HG03066 (cell line): Measurements from ENCODE around the gene CIAPIN1.
"Not testable (repeated sequence)": the region's sequence is repeated elsewhere in the genome, so short reads cannot be mapped to it uniquely, and the experiment has no call there.

Source experiments
- ATAC-seq: cut with Tn5 transposase; IDR thresholded peaks from one replicate; pipeline ENCODE4 v1.9.1; 2021; ENCODE audit warnings: low read depth; ENCODE audit not compliant: unreplicated experiment

Gene CIAPIN1

GRCh38 chr16:57444711-57445110, 2.5 kb downstream of the CIAPIN1 start:
- no peak for ATAC-seq

DNA sequence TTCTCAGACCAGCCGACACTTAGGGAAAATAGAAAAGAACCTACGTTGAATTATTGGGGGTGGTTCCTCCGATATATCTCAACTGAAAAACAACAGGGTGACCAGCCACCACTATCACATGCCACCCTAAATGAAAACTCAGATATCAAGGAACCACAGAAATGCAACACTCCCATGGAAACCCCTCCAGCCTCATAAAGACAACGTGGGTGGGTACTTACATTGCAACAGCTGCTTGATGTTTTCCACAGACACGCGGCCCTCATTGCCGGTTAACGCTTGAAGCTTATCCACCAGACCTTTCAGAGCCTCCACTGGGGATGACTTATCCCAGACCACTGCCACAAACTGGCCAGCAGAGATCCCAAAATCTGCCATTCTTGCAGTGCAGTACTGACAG, 6.6 kb downstream of the CIAPIN1 start:
- ATAC-seq, result not testable (repeated sequence)

GRCh38 chr16:57439947-57440346, 7.2 kb downstream of the CIAPIN1 start:
- ATAC-seq, result not testable (repeated sequence)

DNA sequence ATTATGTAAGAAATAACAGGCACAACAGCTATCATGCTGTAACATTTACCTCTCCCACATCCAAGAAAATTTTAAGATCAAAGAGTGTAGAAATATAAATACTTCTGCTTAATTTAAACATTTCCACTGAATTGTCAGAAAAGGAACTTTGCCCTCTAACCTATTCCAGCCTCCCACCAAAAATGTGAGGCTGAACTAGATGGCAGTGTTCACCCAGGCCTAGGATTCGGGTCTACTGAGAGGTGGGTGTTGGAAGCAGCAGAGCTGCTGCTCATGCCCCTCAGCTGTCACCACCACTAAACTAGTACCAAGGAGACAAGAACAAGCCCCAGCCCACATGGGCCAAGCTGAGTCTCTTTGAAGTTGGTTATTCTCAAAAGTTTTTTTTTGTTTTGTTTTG, 11.3 kb downstream of the CIAPIN1 start:
- no peak for ATAC-seq

GRCh38 chr16:57434003-57434402, 13.2 kb downstream of the CIAPIN1 start:
- no peak for ATAC-seq

GRCh38 chr16:57432989-57433388, 14.2 kb downstream of the CIAPIN1 start:
- no peak for ATAC-seq

DNA sequence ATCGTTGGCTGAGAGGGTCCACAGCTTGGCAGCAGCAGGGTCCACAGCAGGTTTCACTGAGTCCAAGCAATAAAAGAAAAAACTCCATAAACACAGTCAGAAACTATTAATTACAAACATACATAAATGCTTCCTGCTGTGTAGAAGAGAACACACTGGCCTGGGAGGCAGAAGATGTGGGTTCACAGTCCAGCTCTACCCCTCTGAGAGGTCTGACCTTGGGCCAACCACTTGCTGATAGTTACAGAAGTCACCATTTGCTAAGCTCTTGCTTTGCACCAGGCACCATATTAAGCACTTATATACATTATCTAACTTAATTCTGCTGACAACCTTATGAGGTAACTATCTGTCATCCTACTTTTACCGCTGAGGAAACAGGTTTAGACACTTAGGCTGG, 14.7 kb downstream of the CIAPIN1 start:
- no peak for ATAC-seq

GRCh38 chr16:57430955-57431354, 16.2 kb downstream of the CIAPIN1 start:
- no peak for ATAC-seq

DNA sequence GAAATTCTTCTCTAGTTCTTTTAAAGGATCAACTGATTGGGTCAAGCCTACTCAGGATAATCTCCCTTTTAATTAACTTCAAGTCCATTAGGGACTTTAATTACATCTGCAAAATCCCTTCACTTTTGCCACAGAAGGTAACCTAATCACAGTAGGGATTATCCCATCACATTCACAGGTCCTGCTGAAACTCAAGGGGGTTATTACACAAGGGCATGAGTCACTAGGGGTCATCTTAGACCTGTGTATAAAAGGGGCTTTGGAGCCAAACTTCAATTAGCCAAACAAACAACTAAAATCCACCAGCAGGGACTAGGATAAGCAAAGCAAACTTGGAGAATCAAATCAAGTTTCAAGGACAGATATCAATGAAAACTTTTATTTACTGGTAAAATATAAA, 19.4 kb downstream of the CIAPIN1 start:
- ATAC-seq, result no peak

GRCh38 chr16:57427307-57427706, 19.9 kb downstream of the CIAPIN1 start:
- ATAC-seq, result no peak

DNA sequence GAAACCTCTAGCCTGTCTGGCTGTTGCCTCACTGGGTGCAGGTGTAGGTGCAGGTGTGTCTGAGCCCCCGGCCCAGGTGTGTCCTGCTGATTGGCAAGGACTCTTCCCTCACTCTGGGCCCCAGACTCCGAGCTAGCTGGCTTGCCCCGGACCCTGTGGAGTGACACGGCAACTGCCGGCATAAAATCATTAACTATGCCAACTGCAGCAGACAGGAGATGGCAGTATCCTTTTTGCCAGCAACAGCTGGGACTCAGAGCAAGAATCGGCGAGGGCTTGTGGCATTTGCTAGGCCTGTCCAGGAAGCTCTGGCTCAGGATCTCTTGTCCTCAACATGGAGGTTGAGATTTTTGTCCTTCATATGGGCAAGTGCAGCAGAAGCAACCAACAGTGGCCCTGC, 20.8 kb downstream of the CIAPIN1 start:
- ATAC-seq, result no peak

DNA sequence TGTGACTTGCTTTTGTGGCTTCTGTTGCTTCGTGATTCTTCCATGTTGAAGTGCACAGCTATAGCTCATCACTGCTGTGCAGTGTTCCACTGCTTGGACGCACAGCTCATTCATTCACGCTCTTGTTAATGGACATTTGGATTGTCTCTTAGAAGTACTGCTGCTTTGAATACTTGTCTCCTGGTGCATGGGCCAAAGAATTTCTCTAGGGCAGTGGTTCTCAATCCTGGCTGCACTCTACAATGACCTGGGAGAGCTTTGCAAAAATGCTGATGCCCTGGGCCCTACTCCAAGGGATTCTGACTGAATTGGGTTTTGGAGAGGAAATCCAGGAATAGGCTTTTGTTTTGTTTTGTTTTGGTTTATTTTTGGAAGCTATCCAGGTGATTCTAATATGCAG, 22.6 kb downstream of the CIAPIN1 start:
- no peak for ATAC-seq

GRCh38 chr16:57423152-57423551, 24.0 kb downstream of the CIAPIN1 start:
- no peak for ATAC-seq

DNA sequence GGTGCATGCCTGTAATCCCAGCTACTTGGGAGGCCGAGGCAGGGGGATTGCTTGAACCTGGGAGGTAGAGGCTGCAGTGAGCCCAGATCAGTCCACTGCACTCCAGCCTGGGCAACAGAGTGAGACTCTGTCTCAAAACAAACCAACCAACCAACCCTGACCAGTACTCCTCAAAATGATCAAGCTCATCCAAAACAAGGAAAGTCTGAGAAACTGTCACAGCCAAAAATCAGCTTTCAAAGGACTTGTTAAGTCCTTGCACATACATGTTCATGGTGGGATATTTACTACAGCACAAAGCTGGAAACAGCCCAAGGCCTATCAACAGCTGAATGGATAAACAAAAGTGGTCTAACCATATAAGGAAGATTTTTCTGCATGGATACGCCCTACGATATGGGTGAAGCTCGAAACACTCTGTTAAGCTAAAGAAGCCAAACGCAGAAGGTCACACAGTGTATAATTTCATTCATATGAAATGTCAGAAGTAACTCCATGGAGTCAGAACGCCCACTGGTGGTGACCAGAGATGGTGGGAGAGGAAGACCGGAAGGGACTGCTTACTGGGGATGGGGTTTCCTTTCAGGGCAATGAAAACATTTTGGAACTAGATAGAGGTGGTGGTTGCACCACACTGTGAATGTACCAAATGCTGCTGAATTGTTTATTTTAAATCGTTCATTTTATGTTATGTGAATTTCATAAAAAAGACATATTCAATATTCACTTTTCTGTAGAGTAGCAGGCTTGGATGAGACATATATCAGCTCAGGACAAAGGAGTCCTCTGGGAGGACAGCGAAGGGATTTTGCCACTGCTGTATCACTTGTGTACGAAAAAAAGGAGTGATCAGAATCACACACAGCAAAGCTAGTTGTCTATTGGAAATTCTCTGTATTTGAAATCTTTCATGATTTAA, 24.9 kb downstream of the CIAPIN1 start:
- ATAC-seq, result no peak

DNA sequence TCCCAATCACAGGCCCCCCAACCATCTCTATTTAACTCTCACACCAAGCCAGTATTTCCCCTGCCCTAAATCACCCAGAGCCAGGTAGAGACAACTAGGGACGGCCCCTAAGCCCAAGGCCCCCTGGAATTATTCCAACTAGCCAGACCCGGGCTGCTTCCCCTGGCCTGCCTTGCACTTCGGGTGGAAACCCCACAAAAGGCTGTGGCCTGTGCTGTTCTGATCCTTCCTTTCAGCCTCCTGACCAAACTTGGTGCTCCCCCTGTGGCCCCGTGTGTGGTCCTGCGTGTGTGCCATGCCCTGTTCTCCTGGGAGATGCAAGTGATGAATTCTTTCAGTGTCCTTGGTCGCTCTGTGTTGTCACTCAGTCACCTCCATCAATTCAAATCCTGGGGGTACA, 27.7 kb downstream of the CIAPIN1 start:
- no peak for ATAC-seq

DNA sequence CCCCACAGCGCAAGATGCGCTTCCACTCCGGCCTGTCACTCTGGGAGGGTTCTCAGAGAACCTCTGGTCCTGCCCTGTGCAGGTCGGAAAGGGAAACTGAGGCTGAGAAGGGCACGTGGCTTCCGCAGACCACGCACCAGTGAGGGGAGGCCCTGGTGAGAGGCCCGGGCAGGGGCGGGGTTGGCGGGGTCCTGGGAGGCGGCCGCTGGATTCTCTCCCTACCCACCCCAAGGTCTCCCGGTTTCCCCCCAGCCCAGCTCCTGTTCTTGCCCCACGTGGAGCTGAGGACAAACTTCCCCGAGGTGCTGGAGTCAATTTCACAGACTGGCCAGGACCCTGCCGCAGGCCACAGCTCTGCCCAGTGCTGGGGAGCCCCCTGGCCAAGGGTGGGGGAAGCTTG, 31.1 kb downstream of the CIAPIN1 start:
- no peak for ATAC-seq

DNA sequence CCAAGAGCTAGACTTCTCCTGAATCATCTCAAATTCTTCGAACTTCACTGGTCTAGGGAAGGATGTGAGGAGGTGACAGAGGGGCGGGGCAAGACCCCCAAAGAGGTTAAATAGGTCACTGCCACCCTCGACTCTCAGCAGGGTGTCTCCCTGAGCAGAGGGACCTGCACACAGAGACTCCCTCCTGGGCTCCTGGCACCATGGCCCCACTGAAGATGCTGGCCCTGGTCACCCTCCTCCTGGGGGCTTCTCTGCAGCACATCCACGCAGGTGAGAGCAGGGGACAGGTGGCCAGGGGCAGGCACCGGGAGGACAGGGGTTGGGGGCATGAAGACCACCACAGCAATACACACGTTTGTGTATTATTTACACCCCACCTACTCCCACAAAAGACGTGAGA, 33.5 kb downstream of the CIAPIN1 start:
- ATAC-seq, result peak; percentile 11

GRCh38 chr16:57413301-57413730, 33.9 kb downstream of the CIAPIN1 start:
- ATAC-seq, result peak; percentile 70

GRCh38 chr16:57412584-57412983, 34.6 kb downstream of the CIAPIN1 start:
- no peak for ATAC-seq

DNA sequence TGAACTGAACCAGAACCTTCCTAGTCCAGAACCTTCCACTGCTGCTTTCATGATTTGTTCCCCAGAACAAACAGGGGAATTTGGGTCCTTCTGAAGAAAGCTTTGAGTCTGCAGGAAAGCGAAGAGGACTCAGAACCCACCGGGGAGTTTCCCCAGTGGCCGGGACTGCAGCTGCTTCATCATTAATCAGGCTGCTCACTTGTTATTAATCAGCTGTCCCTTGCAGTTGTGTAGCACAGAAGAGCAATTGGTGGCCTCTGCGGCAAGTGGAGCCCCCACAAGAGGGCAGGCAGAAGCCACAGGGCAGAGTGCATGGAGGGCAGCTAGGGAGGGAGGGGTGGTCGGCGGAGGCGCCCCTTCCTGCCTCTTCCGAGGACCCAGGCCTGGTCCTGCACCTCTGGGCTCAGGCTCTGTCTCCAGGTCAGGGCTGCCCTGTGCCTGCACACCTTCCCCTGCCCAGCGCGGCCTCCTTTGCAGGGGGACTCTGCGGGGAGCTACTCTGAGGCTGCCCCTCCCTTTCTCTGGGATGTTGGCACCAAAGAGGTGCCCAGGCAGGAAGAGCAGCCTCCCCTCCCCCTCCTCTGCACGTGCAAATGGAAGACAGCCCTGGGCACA, 35.7 kb downstream of the CIAPIN1 start:
- no peak for ATAC-seq

DNA sequence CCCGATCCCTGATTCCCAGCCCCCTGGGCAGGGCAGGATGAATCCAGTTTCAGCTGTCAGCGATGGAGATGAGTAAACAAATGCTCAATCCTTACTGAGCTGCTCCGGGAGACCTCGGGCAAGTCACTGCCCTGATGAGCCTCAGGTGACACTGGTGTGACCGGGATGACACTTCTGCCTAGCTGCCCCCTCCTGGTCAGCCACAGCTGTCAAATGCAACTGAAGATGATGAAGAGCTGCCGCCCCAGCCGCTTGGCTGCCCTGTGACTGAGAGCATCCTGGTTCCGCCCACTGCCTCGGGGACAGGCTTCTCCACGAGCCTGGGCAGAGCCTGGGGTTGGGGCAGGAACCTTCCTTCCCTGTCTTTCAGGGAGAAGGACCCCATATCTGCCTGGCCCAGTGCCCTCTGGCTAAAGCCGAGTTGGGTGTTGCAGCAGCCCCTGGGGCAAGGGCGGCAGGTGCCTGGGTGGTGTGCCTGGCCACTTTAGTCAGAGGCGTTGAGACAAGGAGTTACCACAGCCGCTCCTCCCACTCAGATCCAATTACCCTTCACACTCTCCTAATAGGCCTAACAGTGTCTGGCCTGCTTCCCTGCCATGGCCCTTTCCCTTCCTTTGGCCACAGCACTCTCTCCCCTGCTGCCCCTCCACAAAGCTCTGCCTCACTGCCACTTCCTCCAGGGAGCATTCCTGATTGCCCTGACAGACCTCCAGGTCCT, 37.2 kb downstream of the CIAPIN1 start:
- ATAC-seq, result no peak
